ENCODE measurements around the gene RAP2A. TPM values are rescaled to one million over a fixed set of nuclear protein-coding genes. Genes with fewer than 3 reads are reported as not detected.
A peak's percentile ranks its signal among the peaks of the same experiment; 100 is the strongest.

The RAP2A gene
- total and polyA plus RNA-seq, 2 experiments from 2014 or later, result 12.1 to 41.9 TPM

DNA sequence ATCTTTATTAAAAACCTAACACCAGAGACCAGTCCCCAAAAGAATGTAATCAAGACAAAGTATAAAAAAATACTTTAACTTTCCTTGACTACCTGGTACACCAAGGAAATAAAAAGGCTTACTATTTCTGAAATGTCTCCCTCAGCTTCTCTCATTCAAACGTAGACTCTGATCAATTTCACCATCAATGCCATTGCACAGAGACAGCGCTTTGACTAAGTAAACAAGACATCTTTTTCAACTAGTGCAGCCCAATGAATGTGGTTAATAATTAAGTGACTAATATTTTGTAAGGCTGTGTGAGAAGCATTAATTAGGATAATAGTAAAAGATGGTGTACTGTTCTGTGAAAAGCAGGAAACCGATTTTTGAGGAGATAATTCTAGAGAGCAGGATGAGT is 7.3 kb upstream of the RAP2A start:
- H3K36me3 ChIP-seq (replicated peaks; ENCODE audit: insufficient read depth, low read depth), result no peaks in the 10 kb centered on the region
- H4K20me1 ChIP-seq (ENCODE audit: insufficient read depth, poor library complexity, severe bottlenecking), result no peaks in the 10 kb centered on the region
- WGBS (ENCODE audit: low lambda C conversion rate, missing lambda C conversion rate), result 76% methylated on average over 3 of the region's 3 CpGs
- no peaks in the 10 kb centered on the region for H3K27me3 ChIP-seq
- no peak overlapping the region for H2AFZ ChIP-seq
- H3K9me3 ChIP-seq (ENCODE audit: low read depth), result no peaks in the 10 kb centered on the region
- H3K4me2 ChIP-seq, result no peak overlapping the region
- DNase-seq (ENCODE audit: low spot score), result no peak
- H3K79me2 ChIP-seq, result no peaks in the 10 kb centered on the region
- TF ChIP-seq EZH2phosphoT487 (IDR thresholded peaks at IDR 0.05; ENCODE audit: low read depth, severe bottlenecking, unreplicated experiment) (no peak), EZH2 (IDR thresholded peaks at IDR 0.05; ENCODE audit: borderline replicate concordance) (no peak), CTCF (IDR thresholded peaks at IDR 0.05; ENCODE audit: poor library complexity) (no peak)
- no peaks in the 10 kb centered on the region for H3K9me2 ChIP-seq (replicated peaks; ENCODE audit: insufficient read depth)
- peaks cover 8% of the 10 kb centered on the region for H3K4me1 ChIP-seq (ENCODE audit: insufficient read depth)
- no peak overlapping the region for H3K27ac ChIP-seq
- no peak overlapping the region for H3K4me3 ChIP-seq

GRCh38 chr13:97429681-97430081 is 4.3 kb upstream of the RAP2A start:
- no peak overlapping the region for H3K4me3 ChIP-seq
- peaks cover 13% of the 10 kb centered on the region for H3K4me1 ChIP-seq (ENCODE audit: insufficient read depth)
- H2AFZ ChIP-seq, result no peak overlapping the region
- H3K27ac ChIP-seq, result no peak overlapping the region
- no peaks in the 10 kb centered on the region for H3K27me3 ChIP-seq
- H3K9me2 ChIP-seq (replicated peaks; ENCODE audit: insufficient read depth), result no peaks in the 10 kb centered on the region
- H3K4me2 ChIP-seq, result peak overlapping the region; percentile 22
- no peaks in the 10 kb centered on the region for H4K20me1 ChIP-seq (ENCODE audit: insufficient read depth, poor library complexity, severe bottlenecking)
- WGBS (ENCODE audit: low lambda C conversion rate, missing lambda C conversion rate), result 66% methylated on average over 6 of the region's 6 CpGs
- TF ChIP-seq EZH2phosphoT487 (IDR thresholded peaks at IDR 0.05; ENCODE audit: low read depth, severe bottlenecking, unreplicated experiment) (no peak), CTCF (IDR thresholded peaks at IDR 0.05; ENCODE audit: poor library complexity) (no peak), EZH2 (IDR thresholded peaks at IDR 0.05; ENCODE audit: borderline replicate concordance) (no peak)
- H3K36me3 ChIP-seq (replicated peaks; ENCODE audit: insufficient read depth, low read depth), result no peaks in the 10 kb centered on the region
- no peaks in the 10 kb centered on the region for H3K9me3 ChIP-seq (ENCODE audit: low read depth)
- peaks cover 3% of the 10 kb centered on the region for H3K79me2 ChIP-seq
- no peak for DNase-seq (ENCODE audit: low spot score)

DNA sequence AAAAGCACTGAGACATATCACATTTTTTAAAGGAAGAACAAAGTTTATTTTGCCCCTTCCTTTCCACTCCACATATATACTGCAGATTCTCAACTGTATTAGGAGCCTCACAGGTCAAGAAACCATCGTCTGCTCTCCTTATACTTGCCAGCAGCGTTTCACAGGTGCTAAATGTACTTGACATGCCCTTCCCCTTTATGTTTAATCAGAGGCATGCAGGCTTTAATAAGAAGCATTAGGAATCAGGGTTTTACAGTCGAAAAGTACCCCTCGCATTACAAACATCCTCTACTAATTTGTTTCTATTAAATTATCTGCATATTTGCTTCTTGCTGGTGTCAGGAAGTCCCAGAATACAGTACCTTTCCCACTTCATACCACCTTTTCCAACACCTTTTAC is 3.7 kb upstream of the RAP2A start:
- H3K79me2 ChIP-seq, result peaks cover 9% of the 10 kb centered on the region
- H3K9me3 ChIP-seq (ENCODE audit: low read depth), result no peaks in the 10 kb centered on the region
- no peaks in the 10 kb centered on the region for H3K27me3 ChIP-seq
- H4K20me1 ChIP-seq (ENCODE audit: insufficient read depth, poor library complexity, severe bottlenecking), result no peaks in the 10 kb centered on the region
- peak overlapping the region; percentile 22 for H3K4me2 ChIP-seq
- H3K4me1 ChIP-seq (ENCODE audit: insufficient read depth), result peaks cover 13% of the 10 kb centered on the region
- H3K27ac ChIP-seq, result no peak overlapping the region
- H3K4me3 ChIP-seq, result no peak overlapping the region
- no peak for DNase-seq (ENCODE audit: low spot score)
- no peak overlapping the region for H2AFZ ChIP-seq
- 74% methylated on average over 4 of the region's 4 CpGs for WGBS (ENCODE audit: low lambda C conversion rate, missing lambda C conversion rate)
- H3K9me2 ChIP-seq (replicated peaks; ENCODE audit: insufficient read depth), result no peaks in the 10 kb centered on the region
- no peaks in the 10 kb centered on the region for H3K36me3 ChIP-seq (replicated peaks; ENCODE audit: insufficient read depth, low read depth)
- TF ChIP-seq EZH2 (IDR thresholded peaks at IDR 0.05; ENCODE audit: borderline replicate concordance) (no peak), EZH2phosphoT487 (IDR thresholded peaks at IDR 0.05; ENCODE audit: low read depth, severe bottlenecking, unreplicated experiment) (no peak), CTCF (IDR thresholded peaks at IDR 0.05; ENCODE audit: poor library complexity) (no peak)

Data from hepatocyte (in vitro differentiated cells).